Measurements from ENCODE around the gene TANGO2.

Gene TANGO2

GRCh38 chr22:20107951-20108756 lies 87.2 kb downstream of the TANGO2 start:
- DNase-seq (ENCODE audit: low spot score) = no peak

GRCh38 chr22:20108757-20109230 lies 87.9 kb downstream of the TANGO2 start:
- DNase-seq (ENCODE audit: low spot score) = no peak

DNA sequence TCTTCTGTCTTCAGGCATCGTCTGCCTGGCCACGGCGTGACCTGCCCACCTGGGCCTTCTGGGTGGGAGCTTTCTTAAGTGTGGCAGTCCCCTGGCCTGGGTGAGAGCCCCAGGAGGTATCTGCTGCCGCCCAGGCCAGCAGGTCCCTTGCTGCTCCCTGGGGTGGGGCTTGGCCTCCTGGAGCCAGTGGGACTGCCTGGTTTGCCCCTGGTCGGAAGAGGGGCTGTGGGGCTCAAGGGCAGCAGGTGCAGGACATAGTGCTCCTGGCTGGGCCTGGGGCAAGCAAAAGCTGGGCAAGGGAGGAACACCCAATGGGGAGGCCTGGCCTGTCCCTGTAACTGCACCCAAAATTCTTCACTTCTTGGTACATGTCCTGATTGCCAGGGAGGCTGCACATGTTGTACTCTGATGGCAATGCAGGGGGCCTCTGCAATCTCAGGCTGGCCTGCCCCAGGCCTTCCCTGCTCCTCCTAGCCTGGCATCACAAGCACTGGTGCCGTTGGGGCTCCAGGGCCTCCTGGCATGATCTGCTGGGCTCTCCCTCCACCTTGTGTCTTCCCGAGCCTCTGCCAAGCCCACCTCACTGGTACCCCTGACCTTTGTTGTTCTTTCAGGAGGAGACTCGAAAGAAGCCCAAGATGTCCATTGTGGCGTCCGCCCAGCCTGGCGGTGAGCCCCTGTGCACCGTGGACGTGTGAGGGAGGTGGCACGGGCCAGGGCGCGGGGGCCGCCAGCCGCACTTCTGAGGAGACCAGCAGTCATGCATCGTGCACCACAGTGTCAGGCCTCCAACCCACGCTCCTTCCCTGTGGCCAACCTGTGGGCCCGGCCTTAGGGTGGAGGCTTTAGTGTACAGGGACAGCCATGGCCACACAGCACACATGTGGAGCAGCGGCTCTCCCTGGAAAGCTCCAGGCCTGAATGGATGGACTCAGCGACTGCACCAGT lies 88.8 kb downstream of the TANGO2 start:
- DNase-seq (ENCODE audit: low spot score) = no peak

GRCh38 chr22:20110359-20110985 lies 89.6 kb downstream of the TANGO2 start:
- no peak for DNase-seq (ENCODE audit: low spot score)

GRCh38 chr22:20111045-20111688 lies 90.3 kb downstream of the TANGO2 start:
- peak; percentile 54 for DNase-seq (ENCODE audit: low spot score)

DNA sequence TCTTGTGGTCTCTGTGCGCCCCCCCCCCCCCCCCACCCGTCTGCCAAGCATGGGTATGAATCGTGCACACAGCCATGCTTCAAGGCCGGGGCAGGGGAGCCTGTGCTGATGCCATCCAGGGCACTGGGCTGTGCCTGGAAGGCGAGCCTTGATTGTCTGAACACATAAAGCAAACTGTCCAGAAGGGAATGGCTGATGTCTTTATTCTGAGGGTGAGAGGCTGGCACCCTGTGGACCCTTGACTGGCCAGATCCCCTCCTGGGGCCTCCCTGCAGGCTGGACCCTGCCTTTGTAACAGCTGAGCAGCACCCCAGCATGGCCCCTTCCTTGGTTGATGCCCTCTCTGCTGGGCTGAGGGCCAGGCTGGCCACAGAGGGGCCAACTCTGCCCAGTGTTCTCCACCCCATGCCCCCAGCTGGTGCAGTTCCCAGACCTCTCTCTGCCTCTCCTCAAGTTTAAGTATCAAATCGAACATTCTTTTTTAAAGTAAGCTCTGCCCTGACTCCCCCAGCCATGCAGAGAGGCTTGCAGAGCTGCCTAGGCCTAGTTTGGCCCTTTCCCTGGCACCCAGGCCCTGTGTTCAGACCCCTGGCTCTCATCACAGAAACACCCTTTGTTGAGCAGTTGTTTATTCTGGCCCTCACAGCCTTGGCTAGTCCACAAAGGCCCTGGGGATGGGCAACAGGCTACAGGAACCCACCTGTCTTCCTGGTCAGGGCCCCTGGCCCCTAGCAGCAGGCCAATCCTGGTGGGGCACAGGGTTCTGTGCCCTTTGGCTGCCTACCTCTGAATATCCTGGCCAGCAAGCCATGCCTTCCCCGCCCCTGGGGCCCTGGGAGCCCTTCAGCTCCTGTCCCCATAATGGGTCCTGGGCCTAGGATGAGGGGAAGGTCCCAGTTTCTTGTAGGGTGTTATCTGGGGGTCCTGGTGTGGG lies 91.0 kb downstream of the TANGO2 start:
- no peak for DNase-seq (ENCODE audit: low spot score)

DNA sequence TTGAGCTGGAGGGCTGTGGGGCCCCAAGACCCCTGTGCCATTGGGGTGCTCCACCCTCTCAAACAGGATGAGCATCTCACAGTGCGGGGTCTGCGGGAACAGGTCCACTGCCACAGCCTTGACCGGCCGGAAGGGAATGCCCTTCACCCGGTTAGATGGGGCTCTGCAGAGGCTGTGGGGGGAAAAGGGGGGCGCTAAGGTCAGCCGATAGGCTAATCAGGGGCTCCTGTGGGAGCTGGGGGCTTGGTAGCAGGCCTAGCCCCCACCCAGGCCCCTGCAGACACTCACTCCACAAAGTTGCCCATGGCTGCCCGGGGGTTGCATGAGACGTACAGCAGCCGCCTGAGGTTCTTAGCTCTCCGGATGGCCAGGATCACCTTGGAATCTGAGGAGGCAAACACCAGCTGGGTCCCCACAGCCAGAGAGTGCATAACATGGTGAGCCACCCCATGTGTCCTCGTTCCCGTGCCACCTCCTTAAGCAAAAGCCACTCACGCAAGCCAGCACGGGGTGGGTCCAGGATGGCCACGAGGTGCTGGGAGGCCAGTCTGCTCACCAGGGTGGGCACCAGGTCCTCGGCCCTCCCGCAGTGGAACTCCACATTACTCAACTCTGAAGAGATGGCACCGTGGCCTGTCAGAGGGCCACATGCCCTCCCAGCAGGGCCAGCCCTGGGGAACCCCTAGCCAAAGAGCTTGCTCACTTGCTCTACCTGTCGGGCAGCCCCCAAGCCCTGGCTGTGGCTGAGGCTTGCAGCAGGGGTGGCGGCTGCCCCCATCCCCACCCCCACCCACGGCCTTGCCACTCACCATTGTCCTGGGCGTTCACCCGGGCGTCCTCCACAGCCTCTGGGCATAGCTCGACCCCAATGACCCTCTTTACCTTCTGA lies 92.0 kb downstream of the TANGO2 start:
- DNase-seq (ENCODE audit: low spot score) = no peak

- no peak for DNase-seq (ENCODE audit: low spot score)
Observed at GRCh38 chr22:20113551-20114310, 92.8 kb downstream of the TANGO2 start.

- DNase-seq (ENCODE audit: low spot score) = no peak
Observed at GRCh38 chr22:20114506-20115475, 93.9 kb downstream of the TANGO2 start.

GRCh38 chr22:20115691-20116375 lies 94.9 kb downstream of the TANGO2 start, which contains the start of gene RANBP1:
Gene RANBP1 (plus strand): TSS chr22:20116104. CDS start chr22:20116185, 81 bp downstream.
- DNase-seq (ENCODE audit: low spot score) = no peak

GRCh38 chr22:20116376-20116950 lies 95.6 kb downstream of the TANGO2 start:
- DNase-seq (ENCODE audit: low spot score) = no peak

All from cerebellar cortex (tissue), 1 donor.